Loucy (cell line): ENCODE measurements around the gene DAB1.

Experiments used
- H2AFZ ChIP-seq: fragments of 200-600 bp; sonication (generic); 2 replicates; pipeline ENCODE4 v1.6.0; 2016; ENCODE audit warnings: antibody characterized with exemption, mild to moderate bottlenecking, low read length, moderate library complexity
- H3F3A ChIP-seq: fragments of 200-600 bp; 2 replicates; pipeline ENCODE4 v1.6.0; 2016; ENCODE audit warnings: antibody characterized with exemption, low read depth, mild to moderate bottlenecking
- H3K27me3 ChIP-seq: fragments of 200-600 bp; sonication (generic); 2 replicates; pipeline ENCODE4 v1.6.1; 2014; ENCODE audit warnings: low read length, mild to moderate bottlenecking; ENCODE audit not compliant: insufficient read depth, poor library complexity, severe bottlenecking
- H3K36me3 ChIP-seq: fragments of 200-600 bp; sonication (generic); 2 replicates; pipeline ENCODE4 v1.6.1; 2016; ENCODE audit warnings: low read length; ENCODE audit not compliant: insufficient read depth
- H3K4me1 ChIP-seq: fragments of 200-600 bp; sonication (generic); 2 replicates; pipeline ENCODE4 v1.5.1; 2014; ENCODE audit warnings: low read length, mild to moderate bottlenecking; ENCODE audit not compliant: insufficient read depth, poor library complexity, severe bottlenecking
- H3K4me2 ChIP-seq: fragments of 200-600 bp; sonication (generic); 2 replicates; pipeline ENCODE4 v1.6.0; 2014; ENCODE audit warnings: antibody characterized with exemption, low read length, low read depth, mild to moderate bottlenecking; ENCODE audit not compliant: poor library complexity, severe bottlenecking
- H3K4me3 ChIP-seq: fragments of 200-600 bp; sonication (generic); 2 replicates; pipeline ENCODE4 v1.5.1; 2014; ENCODE audit warnings: low read length, mild to moderate bottlenecking, mixed read lengths; ENCODE audit not compliant: poor library complexity, severe bottlenecking
- H3K79me2 ChIP-seq: fragments of 200-600 bp; sonication (generic); 2 replicates; pipeline ENCODE4 v1.6.1; 2014; ENCODE audit warnings: low read length; ENCODE audit not compliant: insufficient read depth
- H3K9ac ChIP-seq: fragments of 200-600 bp; sonication (generic); 2 replicates; pipeline ENCODE4 v1.6.0; 2014; ENCODE audit warnings: mild to moderate bottlenecking, low read depth, low read length, moderate library complexity; ENCODE audit not compliant: poor library complexity, severe bottlenecking
- H3K9me2 ChIP-seq: fragments of 200-600 bp; sonication (generic); replicated peaks from 2 replicates; pipeline ENCODE4 v1.6.1; 2016; ENCODE audit warnings: low read depth, low read length, mixed read lengths
- H3K9me3 ChIP-seq: fragments of 200-600 bp; sonication (generic); 2 replicates; pipeline ENCODE4 v1.6.1; 2014; ENCODE audit warnings: mild to moderate bottlenecking, antibody characterized with exemption, low read length, low read depth; ENCODE audit not compliant: insufficient read depth
- H4K20me1 ChIP-seq: fragments of 200-600 bp; sonication (generic); 2 replicates; pipeline ENCODE4 v1.6.0; 2014; ENCODE audit warnings: antibody characterized with exemption, low read length, mild to moderate bottlenecking; ENCODE audit not compliant: insufficient read depth, poor library complexity, severe bottlenecking
- EZH2phosphoT487 ChIP-seq: fragments of 200-600 bp; IDR thresholded peaks from 2 replicates; pipeline ENCODE4 v1.6.1; 2018; ENCODE audit warnings: antibody characterized with exemption, mild to moderate bottlenecking, moderate library complexity, borderline replicate concordance
- TF ChIP-seq, protein P1 (sequence below): fragments of 200-600 bp; sonication (generic); conservative IDR thresholded peaks from 2 replicates; pipeline ENCODE4 v1.5.1; 2014; ENCODE audit warnings: mild to moderate bottlenecking, antibody characterized with exemption, low read length

Gene DAB1

DNA sequence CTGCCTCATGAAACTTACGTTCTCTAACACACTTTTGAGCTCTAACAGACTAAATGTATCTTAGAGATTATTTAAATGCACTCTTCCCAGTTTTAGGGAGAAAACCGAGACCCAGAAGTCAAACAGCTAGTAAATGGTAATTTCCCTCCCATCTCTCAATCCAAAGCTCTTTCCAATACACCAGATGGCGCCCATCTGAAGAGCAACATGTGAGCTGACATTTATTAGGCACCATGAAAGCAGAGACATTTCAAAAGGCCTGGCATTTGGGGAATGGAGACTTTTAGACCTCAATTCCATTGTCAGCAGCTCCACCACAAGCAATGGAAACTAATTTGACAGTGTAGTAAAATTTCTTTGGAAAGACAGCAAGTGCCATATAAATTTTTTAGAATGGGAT lies 191.4 kb downstream of the DAB1 start:
- Histone ChIP-seq H3K4me1 (peaks cover 4% of the 10 kb centered on the region), H2AFZ (no peak overlapping the region), H3K79me2 (no peaks in the 10 kb centered on the region), H3K9me3 (no peaks in the 10 kb centered on the region), H3F3A (no peaks in the 10 kb centered on the region), H3K27me3 (no peaks in the 10 kb centered on the region), H3K4me3 (no peak overlapping the region), H4K20me1 (no peaks in the 10 kb centered on the region), H3K36me3 (no peaks in the 10 kb centered on the region), H3K4me2 (no peak overlapping the region), H3K9me2 (no peaks in the 10 kb centered on the region), H3K9ac (no peak overlapping the region)
- TF ChIP-seq EZH2phosphoT487 = no peak
- TF ChIP-seq, protein P1, sequence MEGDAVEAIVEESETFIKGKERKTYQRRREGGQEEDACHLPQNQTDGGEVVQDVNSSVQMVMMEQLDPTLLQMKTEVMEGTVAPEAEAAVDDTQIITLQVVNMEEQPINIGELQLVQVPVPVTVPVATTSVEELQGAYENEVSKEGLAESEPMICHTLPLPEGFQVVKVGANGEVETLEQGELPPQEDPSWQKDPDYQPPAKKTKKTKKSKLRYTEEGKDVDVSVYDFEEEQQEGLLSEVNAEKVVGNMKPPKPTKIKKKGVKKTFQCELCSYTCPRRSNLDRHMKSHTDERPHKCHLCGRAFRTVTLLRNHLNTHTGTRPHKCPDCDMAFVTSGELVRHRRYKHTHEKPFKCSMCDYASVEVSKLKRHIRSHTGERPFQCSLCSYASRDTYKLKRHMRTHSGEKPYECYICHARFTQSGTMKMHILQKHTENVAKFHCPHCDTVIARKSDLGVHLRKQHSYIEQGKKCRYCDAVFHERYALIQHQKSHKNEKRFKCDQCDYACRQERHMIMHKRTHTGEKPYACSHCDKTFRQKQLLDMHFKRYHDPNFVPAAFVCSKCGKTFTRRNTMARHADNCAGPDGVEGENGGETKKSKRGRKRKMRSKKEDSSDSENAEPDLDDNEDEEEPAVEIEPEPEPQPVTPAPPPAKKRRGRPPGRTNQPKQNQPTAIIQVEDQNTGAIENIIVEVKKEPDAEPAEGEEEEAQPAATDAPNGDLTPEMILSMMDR = peak; percentile 29

DNA sequence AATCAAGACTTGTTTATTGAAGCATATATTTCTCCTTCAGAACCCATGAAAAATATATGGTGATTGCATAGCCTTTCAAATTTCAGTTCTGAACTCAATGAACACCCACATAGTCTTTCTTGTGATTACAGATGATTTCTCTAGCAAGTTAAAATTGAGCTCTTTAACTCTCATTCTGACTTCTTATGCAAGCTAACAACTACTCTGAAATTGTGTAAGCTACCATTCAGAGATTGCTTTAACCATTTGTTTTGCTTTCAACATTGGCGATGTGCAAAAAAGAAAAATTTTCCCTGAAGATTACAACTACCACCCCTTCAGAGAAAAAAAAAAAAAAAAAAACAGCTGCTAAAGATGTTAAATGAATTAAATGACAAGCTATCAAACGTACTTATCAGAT lies 193.9 kb downstream of the DAB1 start:
- Histone ChIP-seq H3K4me2 (no peak overlapping the region), H3K9me2 (no peaks in the 10 kb centered on the region), H3F3A (no peaks in the 10 kb centered on the region), H3K9me3 (no peaks in the 10 kb centered on the region), H3K4me3 (no peak overlapping the region), H4K20me1 (no peaks in the 10 kb centered on the region), H3K9ac (no peak overlapping the region), H3K79me2 (no peaks in the 10 kb centered on the region), H3K4me1 (no peaks in the 10 kb centered on the region), H3K27me3 (no peaks in the 10 kb centered on the region), H3K36me3 (no peaks in the 10 kb centered on the region), H2AFZ (no peak overlapping the region)
- TF ChIP-seq, protein P1 = no peak
- TF ChIP-seq EZH2phosphoT487 = no peak

DNA sequence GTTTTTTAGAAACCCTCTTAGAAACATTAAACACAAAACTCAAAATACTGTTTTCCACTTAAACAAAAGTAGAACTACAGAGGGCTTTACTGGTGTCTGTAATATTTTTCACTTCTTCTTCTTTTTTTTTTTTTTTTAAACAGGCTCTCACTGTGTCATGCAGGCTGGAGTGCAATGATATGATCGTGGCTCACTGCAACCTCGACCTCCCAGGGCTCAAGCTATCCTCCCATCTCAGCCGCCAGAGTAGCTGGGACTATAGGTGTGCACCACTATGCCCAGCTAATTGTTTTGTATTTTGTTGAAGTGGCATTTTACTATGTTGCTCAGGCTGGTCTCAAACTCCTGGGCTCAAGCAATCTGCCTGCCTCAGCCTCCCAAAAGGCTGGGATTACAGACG lies 194.8 kb downstream of the DAB1 start:
- H3F3A ChIP-seq = no peaks in the 10 kb centered on the region
- H3K9me3 ChIP-seq = no peaks in the 10 kb centered on the region
- no peak for TF ChIP-seq EZH2phosphoT487
- TF ChIP-seq, protein P1 = no peak
- no peak overlapping the region for H2AFZ ChIP-seq
- no peaks in the 10 kb centered on the region for H3K27me3 ChIP-seq
- H3K79me2 ChIP-seq = no peaks in the 10 kb centered on the region
- no peak overlapping the region for H3K4me2 ChIP-seq
- H3K4me3 ChIP-seq = no peak overlapping the region
- no peak overlapping the region for H3K9ac ChIP-seq
- no peaks in the 10 kb centered on the region for H4K20me1 ChIP-seq
- H3K9me2 ChIP-seq = no peaks in the 10 kb centered on the region
- H3K4me1 ChIP-seq = no peaks in the 10 kb centered on the region
- no peaks in the 10 kb centered on the region for H3K36me3 ChIP-seq
